Choroid plexus epithelial cell (primary cell): ENCODE measurements around the gene CLEC11A.

Experiments used
- DNase-seq: peaks from one replicate; pipeline ENCODE4 v3.0.0-alpha.2; 2010; ENCODE audit warnings: low read depth
- H3K4me3 ChIP-seq: 2 replicates; pipeline ENCODE4 v1.5.1; 2011; ENCODE audit warnings: low read depth, mild to moderate bottlenecking, control low read depth, low read length, moderate library complexity
- CTCF ChIP-seq: conservative IDR thresholded peaks from 2 replicates; pipeline ENCODE4 v1.5.1; 2011; ENCODE audit warnings: low read depth, mild to moderate bottlenecking, control low read depth, inconsistent platforms, low read length, moderate library complexity

CLEC11A gene, protein sequence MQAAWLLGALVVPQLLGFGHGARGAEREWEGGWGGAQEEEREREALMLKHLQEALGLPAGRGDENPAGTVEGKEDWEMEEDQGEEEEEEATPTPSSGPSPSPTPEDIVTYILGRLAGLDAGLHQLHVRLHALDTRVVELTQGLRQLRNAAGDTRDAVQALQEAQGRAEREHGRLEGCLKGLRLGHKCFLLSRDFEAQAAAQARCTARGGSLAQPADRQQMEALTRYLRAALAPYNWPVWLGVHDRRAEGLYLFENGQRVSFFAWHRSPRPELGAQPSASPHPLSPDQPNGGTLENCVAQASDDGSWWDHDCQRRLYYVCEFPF

DNA sequence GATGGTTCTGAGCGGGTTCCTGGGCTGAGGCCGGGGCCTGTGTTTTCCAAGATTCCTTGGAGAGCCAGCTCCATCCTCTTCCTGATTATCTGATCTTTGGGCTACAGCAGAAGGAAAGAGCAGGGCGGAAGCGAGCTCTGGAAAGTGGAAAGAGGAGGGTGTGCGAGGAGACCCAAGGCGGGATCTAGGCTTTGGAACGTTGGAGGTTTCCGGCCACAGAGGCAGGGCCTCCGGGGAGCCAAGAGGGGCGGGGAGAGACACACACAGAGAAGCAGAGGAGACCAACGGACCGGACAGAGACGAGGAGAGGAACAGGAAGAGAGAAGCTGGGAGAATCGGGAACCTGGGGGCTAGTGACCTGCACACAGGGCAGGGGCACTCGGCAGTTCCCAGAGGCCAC is at the start of gene CLEC11A:
CLEC11A (plus strand) TSS at position 296 of the 400 bp plus-strand sequence. CDS start 162 bp downstream, outside the sequence.
- DNase-seq = peak; percentile 53
- no peak for TF ChIP-seq CTCF
- peak within 1 kb of the TSS; percentile 60 for H3K4me3 ChIP-seq

DNA sequence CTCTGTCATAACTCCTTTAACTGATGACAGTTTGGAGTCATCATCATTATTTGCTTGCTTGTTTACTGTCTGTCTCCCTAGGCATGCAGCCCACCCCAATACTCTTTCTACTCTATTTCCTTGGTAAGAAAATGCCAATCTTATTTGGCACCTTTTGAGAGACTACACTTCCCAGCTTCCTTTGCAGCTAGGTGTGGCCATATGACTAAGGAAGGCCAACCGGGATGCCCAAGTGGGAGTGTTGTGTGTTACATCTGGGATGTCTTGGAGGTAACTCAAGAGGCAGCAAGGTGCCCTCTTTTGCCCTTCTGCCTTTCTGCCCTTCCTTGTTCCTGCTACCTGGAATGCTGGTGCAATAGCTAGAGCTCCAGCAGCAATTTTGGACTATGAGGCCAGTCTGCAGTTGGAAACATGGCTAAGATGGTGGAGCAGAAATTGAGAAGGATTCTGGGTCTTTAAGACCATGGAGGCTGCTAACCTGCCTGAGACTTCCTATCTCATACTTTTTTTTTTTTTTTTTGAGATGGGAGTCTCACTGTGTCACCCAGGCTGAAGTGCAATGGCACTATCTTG is 46.5 kb upstream of the CLEC11A start:
- no peak for DNase-seq
- no peak for TF ChIP-seq CTCF
- no peak overlapping the region for H3K4me3 ChIP-seq

- TF ChIP-seq CTCF = no peak
- H3K4me3 ChIP-seq = no peak overlapping the region
- DNase-seq = no peak
These were observed 45.5 kb upstream of the CLEC11A start for GRCh38 chr19:50677636-50678035.

GRCh38 chr19:50678323-50678722 is 44.8 kb upstream of the CLEC11A start:
- no peak overlapping the region for H3K4me3 ChIP-seq
- no peak for TF ChIP-seq CTCF
- no peak for DNase-seq

DNA sequence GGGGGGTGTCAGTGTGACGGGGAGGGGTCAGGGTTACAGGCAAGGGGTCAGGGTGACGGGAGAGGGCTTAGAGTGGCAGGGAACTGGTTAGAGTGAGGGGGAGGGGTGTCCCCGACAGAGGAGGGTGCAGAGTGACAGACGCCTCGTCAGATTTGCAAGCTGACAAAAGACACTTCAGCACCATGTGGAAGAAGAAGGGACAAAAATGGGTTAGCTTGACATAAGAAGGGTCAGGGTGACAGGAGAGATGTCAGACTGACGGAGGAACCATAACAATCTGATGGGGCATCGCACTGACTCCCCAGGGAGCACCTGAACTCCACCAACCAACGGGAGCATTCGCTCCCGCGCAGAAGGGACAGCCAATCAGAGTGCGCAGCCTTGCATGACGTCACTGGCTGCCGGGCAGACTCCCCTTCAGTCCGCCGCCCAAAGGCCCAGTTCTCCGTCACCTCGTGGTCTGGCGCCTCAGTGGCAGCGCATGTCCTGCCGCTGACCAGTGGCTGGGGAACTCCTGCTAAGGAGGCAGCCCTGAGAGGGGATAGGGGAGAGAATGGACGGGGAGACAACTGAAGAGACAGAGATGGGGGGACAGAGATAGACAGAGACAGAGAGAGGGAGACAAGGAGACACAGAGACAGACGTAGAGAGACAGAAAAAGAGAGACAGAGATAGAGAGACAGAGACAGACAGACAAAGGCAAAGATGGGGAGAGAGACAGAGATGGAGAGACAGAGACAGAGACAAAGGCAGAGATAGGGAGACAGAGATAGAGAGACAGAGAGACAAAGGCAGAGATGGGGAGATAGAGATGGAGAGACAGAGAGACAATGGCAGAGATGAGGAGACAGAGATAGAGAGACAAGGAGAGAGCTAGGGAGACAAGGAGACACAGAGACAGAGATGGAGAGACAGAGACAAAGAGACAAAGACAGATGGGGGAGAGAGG is 43.7 kb upstream of the CLEC11A start:
- DNase-seq = peak; percentile 64
- TF ChIP-seq CTCF = no peak
- no peak overlapping the region for H3K4me3 ChIP-seq

GRCh38 chr19:50686310-50687032 is 36.7 kb upstream of the CLEC11A start:
- H3K4me3 ChIP-seq = no peak overlapping the region
- no peak for DNase-seq
- TF ChIP-seq CTCF = no peak
